NCI-H1694 treated with DMSO at 0.1 percent for 48 hours (cell line): ENCODE data around the gene FZD7.
A peak's percentile ranks its signal among the peaks of the same experiment; 100 is the strongest.

Experiments
- DNase-seq: peaks from one replicate; lab custom pipeline; 2025; lab: John Stamatoyannopoulos, UW

Gene FZD7

DNA sequence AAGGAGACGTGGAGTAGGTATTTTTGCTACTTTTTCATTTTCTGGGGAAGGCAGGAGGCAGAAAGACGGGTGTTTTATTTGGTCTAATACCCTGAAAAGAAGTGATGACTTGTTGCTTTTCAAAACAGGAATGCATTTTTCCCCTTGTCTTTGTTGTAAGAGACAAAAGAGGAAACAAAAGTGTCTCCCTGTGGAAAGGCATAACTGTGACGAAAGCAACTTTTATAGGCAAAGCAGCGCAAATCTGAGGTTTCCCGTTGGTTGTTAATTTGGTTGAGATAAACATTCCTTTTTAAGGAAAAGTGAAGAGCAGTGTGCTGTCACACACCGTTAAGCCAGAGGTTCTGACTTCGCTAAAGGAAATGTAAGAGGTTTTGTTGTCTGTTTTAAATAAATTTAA, 3.4 kb downstream of the FZD7 start:
- no peak for DNase-seq

- no peak for DNase-seq
Observed at GRCh38 chr2:202038471-202039277, 5.0 kb downstream of the FZD7 start.

DNA sequence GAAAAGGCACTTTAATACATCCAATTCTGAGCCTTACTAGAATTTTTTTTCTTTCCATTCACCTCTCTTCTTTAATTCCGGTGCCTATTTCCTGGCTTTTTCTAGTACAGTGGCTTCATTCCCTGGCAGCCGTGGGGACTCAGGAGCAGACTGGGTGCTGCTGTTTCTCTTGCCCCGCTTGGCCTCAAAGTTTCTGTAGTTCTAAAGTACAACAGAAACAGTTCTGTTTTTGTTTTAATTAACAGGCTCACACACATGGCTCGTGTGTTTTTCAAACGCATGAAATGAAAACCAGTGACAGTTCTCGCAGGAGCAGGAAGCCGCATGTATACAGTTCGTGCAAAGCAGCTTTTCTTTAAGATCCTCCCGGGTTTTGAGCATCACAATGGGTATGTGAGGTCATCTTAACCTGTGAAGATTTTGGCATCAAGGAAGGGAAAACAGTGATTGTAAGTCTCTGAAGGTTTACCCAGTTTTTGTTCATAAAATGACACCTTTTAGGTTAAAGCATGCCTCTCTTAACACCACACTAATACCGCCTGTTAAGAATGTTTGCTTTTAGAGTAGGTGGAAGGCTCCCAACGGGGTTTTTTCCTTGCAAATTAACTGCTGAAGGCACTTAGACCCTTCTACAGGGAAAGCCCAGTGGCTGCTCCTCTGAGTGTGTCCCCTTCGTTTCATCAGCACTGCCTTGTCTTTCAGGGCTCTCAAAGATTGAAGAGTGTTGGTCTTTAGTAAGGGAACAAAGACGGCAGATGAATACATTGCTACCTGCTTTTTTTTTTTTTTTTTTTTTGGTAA, 5.8 kb downstream of the FZD7 start:
- no peak for DNase-seq

- no peak for DNase-seq
Observed at GRCh38 chr2:202040079-202040844, 6.6 kb downstream of the FZD7 start.

GRCh38 chr2:202042444-202042843, 8.8 kb downstream of the FZD7 start:
- no peak for DNase-seq

- no peak for DNase-seq
Observed at GRCh38 chr2:202043475-202043874, 9.8 kb downstream of the FZD7 start.

- DNase-seq: no peak
Observed at GRCh38 chr2:202044777-202045176, 11.1 kb downstream of the FZD7 start.

DNA sequence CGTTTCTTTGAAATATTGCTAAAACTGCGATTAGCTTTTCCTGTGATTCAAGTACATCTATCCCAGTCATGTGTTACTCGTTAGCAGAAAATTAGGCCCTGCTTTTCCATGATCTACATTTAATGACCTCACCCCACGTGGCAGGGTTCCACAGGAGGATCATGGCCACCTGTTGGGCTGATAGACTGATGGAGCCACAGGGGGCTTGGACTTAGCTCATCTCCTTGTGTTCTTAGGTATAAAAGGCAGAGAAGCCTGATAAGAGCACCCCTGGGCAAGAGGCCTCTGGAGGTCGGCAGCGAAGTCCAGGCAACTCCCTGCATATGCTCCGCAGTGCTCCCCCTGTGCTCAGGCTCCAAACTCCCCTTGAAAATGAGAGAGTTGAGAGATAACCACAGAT, 12.9 kb downstream of the FZD7 start:
- DNase-seq: no peak

DNA sequence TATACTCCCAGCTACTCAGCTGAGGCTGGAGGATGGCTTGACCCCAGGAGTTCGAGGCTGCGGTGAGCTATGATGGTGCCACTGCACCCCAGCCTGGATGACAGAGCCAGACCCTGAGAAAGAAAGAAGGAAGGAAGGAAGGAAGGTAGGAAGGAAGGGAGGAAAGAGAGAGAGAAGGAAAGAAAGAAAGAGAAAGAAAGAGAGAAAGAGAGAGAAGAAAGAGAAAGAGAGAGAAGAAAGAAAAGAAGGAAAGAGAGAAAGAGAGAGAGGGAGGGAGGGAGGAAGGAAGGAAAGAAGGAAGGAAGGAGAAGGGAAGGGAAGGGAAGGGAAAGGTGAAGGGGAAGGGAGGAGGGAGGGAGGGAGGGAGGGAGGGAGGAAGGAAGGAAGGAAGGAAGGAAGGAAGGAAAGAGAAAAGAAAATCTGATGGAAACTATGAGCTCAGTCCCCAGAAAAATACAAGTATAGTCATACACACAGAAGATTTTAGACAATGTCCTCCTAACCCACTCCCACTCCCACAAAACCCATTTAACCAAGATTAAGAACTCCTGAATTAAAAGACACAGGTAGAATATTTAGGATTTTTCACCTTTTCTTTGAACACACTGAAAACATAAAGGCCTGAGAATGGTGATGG, 15.6 kb downstream of the FZD7 start:
- no peak for DNase-seq

- DNase-seq: no peak
Observed at GRCh38 chr2:202049840-202050239, 16.2 kb downstream of the FZD7 start.

GRCh38 chr2:202050652-202051051, 17.0 kb downstream of the FZD7 start:
- DNase-seq: no peak

DNA sequence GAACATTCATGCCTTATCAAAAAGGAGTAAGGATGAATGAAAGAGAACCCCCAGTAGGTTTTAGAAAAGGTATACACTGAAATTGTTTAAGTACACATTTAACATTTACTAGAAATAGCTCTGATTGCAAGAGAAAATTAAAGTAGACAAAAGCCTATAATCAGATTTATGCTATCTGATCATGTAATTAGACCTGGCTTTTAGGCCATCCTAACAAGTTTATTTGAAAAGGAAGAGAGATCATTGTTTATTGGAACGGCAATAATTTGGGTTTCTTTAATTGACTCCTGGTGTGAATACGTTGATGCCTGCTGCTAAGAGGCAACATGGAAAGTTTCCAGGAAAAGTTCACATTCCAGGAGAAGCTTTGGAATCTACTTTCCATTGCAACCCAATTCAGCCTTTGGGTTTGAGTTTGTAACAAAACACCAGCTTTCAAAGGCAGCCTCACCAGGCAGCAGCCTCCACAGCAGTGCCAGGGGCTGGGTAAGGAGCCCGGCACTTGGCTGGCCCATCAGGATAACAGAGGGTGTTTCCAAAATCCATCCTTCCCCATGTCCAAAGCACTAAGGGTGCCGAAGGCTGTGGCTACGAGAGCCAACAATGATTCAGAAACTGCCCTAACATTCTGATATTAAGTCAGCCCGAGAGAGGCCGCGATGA, 18.0 kb downstream of the FZD7 start:
- no peak for DNase-seq

GRCh38 chr2:202052235-202052634, 18.6 kb downstream of the FZD7 start:
- DNase-seq: no peak

GRCh38 chr2:202054679-202055078, 21.0 kb downstream of the FZD7 start:
- no peak for DNase-seq

DNA sequence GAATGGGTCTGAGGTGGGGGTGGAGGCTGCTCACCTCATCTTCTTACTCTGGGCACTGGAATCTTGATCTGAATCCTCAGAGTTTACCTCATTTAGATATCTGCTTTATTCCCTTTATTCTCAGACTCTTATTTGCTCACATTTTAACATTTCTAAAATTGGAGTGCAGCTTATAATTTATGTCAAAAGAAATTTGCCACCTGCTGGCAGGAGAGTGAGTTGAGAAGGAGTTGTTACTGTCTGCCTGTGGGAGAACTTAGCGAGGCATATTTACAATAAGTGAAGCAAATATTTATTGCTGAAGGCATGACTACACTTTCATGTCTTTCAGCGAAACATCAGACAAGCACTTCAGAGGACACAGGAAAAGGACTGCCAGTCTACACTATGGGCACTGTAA, 23.0 kb downstream of the FZD7 start:
- DNase-seq: peak; percentile 15

GRCh38 chr2:202060218-202060617, 26.6 kb downstream of the FZD7 start:
- DNase-seq: no peak

DNA sequence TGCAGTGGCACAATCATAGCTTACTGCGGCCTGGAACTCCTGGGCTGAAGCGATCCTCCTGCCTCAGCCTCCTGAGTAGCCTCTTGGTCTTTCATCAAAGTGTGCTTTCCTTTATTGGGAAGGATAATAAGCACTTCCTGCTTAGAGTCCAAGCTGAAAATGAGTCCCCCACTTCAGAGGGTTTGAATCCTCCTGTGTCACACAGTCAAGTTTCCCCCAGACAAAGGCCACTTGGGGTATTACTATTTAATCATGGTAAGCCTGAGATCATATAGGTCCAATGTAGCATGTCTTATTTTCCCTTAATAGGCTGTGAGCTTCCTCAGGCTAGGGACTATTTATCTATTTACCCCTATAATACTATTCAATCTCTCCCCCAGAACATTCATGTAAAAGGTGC, 28.0 kb downstream of the FZD7 start:
- DNase-seq: no peak

DNA sequence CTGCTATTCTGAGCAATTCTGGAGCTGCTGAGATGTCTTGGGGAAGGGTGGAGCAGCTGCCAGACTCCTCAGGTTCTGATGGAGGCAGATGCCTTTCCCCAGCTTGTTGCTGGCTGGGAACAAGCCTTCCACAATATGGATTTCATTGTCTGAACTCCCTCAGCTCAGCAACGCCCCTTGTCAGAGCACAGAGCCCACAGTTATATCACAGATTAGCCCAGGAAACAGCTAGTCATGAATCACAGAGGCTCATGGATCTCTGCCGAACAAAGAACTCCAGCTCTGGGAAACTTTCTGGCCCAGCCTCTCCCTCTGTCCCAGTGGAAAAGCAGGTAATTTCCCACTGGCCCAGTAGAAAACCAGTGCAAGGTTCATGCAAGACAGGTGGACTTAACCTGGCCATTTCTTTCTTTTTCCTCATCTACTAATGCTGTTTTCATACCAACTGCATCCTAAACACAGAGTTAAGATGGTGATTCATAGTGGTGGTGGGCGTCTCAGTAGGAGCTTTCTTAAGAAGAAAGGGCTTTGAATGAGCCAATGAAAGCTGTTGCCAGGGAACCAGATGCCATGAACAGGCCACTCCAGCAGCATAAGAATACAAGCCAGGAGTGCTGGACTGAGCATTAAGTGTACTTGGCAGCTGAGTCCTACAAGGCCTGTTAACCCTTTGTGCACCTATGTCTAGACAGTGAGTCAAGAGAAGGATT, 30.7 kb downstream of the FZD7 start:
- DNase-seq: no peak

GRCh38 chr2:202064881-202065230, 31.2 kb downstream of the FZD7 start:
- DNase-seq: no peak

GRCh38 chr2:202065876-202066275, 32.2 kb downstream of the FZD7 start:
- no peak for DNase-seq

DNA sequence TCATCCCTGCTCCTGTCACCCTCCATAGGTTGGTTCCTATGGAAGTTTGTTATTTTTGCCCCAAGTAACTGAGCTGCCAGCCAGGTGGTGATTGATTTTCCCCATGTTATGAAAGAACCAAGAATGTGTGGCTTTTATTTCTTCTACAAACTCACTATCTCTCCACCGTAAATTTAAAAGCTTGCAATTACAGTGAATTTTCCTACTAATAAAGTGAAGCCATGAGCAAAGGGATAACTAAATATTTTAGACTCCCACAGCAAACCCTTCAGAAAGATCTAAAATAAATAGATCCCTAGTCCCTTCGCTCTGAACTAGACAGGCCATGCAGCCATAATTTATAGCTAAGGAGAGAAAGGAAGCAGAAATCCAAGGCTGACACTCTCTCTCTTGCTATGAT, 33.2 kb downstream of the FZD7 start:
- DNase-seq: no peak
